ENCODE measurements around the gene EMCN.

The EMCN gene

DNA sequence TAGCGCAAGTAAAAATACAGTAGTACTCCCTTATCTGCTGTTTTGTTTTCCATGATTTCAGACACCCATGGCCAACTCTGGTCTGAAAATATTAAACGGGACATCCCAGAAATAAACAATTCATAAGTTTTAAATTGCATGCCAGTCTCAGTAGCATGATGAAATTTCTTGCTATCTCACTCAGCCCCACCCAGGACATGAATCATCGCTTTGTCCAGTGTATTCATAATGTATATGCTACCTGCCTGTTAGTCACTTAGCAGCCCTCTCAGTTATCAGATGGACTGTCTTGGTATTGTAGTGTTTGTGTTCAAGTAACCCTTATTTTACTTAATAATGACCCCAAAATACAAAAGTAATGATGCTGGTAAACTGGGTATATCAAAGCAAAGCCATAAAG lies 169.3 kb downstream of the EMCN start:
- Histone ChIP-seq H3K36me3 (ENCODE audit: control insufficient read depth, insufficient read depth, low read length, severe bottlenecking) (no peaks in the 10 kb centered on the region), H3K4me1 (ENCODE audit: control insufficient read depth, insufficient read depth, low read length) (no peaks in the 10 kb centered on the region), H3K27me3 (replicated peaks; ENCODE audit: control insufficient read depth, insufficient read depth, low read length) (no peaks in the 10 kb centered on the region), H3K9me3 (ENCODE audit: control insufficient read depth, low read length) (no peaks in the 10 kb centered on the region), H3K9ac (ENCODE audit: low read length) (no peak overlapping the region), H3K4me3 (ENCODE audit: low read length) (no peak overlapping the region)
- peak; percentile 82 for DNase-seq (ENCODE audit: low read depth)

DNA sequence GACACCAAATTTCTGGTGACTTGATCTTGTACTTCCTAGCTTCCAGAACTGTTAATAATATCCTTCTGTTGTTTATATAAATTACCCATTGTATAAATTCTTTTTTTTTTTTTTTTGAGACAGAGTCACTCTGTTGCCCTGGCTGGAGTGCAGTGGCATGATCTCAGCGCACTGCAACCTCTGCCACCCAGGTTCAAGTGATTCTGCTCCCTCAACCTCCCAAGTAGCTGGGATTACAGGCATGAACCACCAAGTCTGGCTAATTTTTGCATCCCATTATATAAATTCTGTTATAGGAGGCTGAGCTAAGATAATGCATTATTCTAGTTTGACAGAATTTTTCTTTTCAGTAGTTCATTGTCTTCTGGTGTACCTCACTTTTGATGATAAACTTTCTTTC lies 170.6 kb downstream of the EMCN start:
- H3K9me3 ChIP-seq (ENCODE audit: control insufficient read depth, low read length) = no peaks in the 10 kb centered on the region
- no peak overlapping the region for H3K9ac ChIP-seq (ENCODE audit: low read length)
- no peaks in the 10 kb centered on the region for H3K36me3 ChIP-seq (ENCODE audit: control insufficient read depth, insufficient read depth, low read length, severe bottlenecking)
- no peak for DNase-seq (ENCODE audit: low read depth)
- no peak overlapping the region for H3K4me3 ChIP-seq (ENCODE audit: low read length)
- no peaks in the 10 kb centered on the region for H3K4me1 ChIP-seq (ENCODE audit: control insufficient read depth, insufficient read depth, low read length)
- no peaks in the 10 kb centered on the region for H3K27me3 ChIP-seq (replicated peaks; ENCODE audit: control insufficient read depth, insufficient read depth, low read length)

DNA sequence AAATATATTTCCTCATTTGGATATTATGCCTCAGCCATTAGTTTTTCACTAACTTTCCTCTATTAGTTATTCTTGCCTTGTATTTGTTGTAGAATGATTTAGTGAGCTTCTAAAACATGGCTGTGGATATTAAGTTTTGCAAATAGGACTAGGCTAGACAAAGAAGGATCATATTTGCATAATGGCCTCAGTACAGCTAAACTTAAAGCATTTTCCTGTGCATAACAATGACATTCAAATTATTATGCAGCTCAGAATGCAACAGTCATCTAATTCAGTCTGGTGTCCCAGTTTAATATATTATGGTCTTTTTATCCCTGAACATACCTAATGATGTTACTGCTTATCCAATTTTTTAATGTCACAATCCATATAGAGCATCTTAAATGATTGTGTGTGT lies 172.2 kb downstream of the EMCN start:
- Histone ChIP-seq H3K36me3 (ENCODE audit: control insufficient read depth, insufficient read depth, low read length, severe bottlenecking) (no peaks in the 10 kb centered on the region), H3K4me1 (ENCODE audit: control insufficient read depth, insufficient read depth, low read length) (peaks cover 8% of the 10 kb centered on the region), H3K9ac (ENCODE audit: low read length) (no peak overlapping the region), H3K9me3 (ENCODE audit: control insufficient read depth, low read length) (no peaks in the 10 kb centered on the region), H3K27me3 (replicated peaks; ENCODE audit: control insufficient read depth, insufficient read depth, low read length) (no peaks in the 10 kb centered on the region), H3K4me3 (ENCODE audit: low read length) (no peak overlapping the region)
- DNase-seq (ENCODE audit: low read depth) = no peak

Data from adipocyte (in vitro differentiated cells).